Urinary bladder (tissue), 4 donors: ENCODE results near the gene INKA2. TPM values are rescaled to one million over a fixed set of nuclear protein-coding genes. Genes with fewer than 3 reads are reported as not detected.
A peak's percentile ranks its signal among the peaks of the same experiment; 100 is the strongest.

Source experiments
- DNase-seq: peaks from one replicate; pipeline ENCODE4 v3.0.0-alpha.2; 2015; ENCODE audit errors: extremely low spot score
- H3K27ac ChIP-seq: one replicate; pipeline ENCODE4 v1.5.1; 2013; ENCODE audit warnings: low read depth, mild to moderate bottlenecking, moderate library complexity
- H3K36me3 ChIP-seq: one replicate; pipeline ENCODE4 v1.6.1; 2013; ENCODE audit warnings: mild to moderate bottlenecking, moderate library complexity; ENCODE audit not compliant: insufficient read depth
- H3K4me1 ChIP-seq: one replicate; pipeline ENCODE4 v1.6.1; 2013; ENCODE audit warnings: mild to moderate bottlenecking, moderate library complexity; ENCODE audit not compliant: insufficient read depth
- H3K4me3 ChIP-seq: one replicate; pipeline ENCODE4 v1.5.1; 2013; ENCODE audit warnings: low read depth, low read length
- WGBS: extraction: QIAGEN DNeasy Blood & Tissue Kit; methylation state at CpG from one replicate; pipeline ENCODE4 v1.1.7; 2013; 5-methylcytosine and 5-hydroxymethylcytosine counted together
- polyA plus RNA-seq: library from polyadenylated mRNA; stranded (reverse); fragments of 200-250 nt; gene quantifications from one replicate; pipeline ENCODE4 v1.2.3, GENCODE V29; 2013
- total RNA-seq: library from RNA; depleted of rRNA; stranded (reverse); fragments of >200 nt; gene quantifications from one replicate; pipeline ENCODE4 v1.2.3, GENCODE V29; 2014
- donor health status: healthy with polysubstance abuse.
- donor health status: healthy.

Gene INKA2
- total RNA-seq (7.4 TPM), polyA plus RNA-seq (5.4 TPM)

DNA sequence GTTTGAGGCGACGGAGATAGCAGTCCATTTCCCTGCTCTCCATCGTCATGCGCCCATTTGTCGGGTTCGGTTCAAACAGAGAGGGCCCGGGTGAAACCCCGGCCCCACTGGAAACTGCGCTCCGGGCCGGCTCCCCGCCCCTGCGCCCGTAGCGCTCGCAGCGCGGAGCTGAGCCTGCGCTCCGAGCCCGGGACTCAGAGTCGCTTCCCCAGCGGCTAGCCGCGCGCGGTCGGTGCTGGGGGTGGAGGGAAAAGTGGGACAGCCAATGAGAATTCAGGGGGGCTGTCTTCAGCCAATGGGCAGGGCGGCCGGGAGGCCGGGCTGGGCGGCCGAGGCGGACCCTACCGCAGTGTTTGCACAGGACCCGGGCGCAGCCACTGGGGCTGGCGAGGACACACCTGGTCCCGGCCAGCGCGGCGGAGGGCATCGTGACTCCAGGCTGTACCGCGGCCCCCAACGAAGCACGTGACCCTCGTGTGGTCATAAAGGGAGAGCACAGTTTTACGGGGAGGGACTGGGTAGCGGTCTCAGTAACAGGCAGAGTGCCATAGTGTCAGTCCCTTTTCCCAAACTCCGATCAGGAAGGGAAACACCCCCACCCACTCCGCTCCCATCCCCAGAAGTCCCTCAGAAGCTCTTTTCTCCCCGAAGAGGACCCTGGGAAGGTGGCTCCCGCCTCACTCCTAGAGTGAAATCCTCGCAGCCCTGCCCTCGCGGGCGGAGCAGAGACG lies at the start of gene INKA2:
Gene INKA2, minus strand, starts transcription at position 202 of the 731 bp plus-strand sequence. Its CDS starts 153 bp downstream, at position 49.
- no peaks in the 10 kb centered on the region for H3K36me3 ChIP-seq

DNA sequence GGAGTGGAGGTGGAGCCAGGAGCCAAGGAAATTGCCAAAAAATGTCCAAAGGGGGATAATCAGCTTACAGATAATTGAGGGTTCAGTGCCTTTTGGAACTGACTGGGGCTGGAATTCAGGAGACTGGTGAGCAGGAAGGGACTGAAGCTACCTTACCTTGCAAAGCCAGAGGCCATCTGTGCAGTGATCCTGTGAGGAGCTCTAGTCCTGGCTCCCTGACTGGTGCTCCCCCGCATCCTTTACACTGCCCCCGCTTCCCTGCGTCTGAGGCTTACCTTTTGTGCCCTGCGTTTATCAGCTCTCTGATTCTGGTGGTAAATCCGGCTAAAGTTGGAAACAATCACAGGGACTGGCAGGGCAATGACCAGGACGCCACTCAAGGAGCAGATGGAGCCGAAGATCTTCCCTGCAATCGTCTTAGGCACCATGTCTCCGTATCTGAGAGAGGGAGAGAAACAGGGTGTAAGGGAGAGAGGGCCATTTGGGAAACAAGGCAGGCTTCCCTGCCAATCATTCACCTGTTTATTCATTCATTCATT lies 47.5 kb upstream of the INKA2 start:
- no peaks in the 10 kb centered on the region for H3K4me1 ChIP-seq
- 81% methylated on average over 9 of the region's 9 CpGs for WGBS
- no peak overlapping the region for H3K4me3 ChIP-seq
- H3K36me3 ChIP-seq: no peaks in the 10 kb centered on the region
- no peak overlapping the region for H3K27ac ChIP-seq
- DNase-seq: no peak

More for the DNA sequence above, at the start of gene INKA2:
- no peak for DNase-seq
- Histone ChIP-seq H3K4me3 (peak within 1 kb of the TSS; percentile 51), H3K4me1 (no peaks in the 10 kb centered on the region), H3K27ac (peak within 1 kb of the TSS; percentile 76)
- WGBS: under 1% methylated on average over 59 of the region's 59 CpGs

DNA sequence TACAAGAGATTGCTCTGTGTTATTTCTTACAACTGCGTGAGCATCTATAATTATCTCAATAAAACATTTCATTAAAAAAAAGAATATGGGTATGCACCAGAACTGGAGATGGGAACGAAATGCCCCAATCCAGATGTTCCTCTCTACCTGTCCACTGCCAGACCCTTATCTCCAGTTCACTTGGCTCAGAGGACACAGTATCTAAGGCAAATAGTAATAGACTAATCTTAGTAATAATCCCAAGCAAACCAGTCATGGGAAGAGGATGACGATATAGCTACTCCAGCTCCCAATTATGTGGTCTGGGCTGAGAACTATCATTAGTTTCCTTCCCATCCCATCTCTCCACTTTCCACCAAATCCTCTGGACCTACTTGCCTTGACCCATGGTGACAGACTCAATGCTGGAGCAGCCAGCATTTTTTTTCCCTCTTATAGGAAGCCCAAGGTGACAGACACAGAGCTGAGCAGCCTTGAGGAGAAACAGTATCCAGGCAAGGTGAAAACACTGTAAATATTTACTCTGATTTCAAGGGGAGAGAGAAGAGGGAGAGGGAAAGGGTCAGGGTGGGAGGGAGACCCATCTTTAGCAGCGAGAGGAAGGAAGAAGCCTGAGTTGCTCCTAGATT lies 45.2 kb upstream of the INKA2 start:
- 84% methylated on average over 4 of the region's 4 CpGs for WGBS
- H3K4me3 ChIP-seq: no peak overlapping the region
- no peak overlapping the region for H3K27ac ChIP-seq
- DNase-seq: no peak
- H3K4me1 ChIP-seq: no peaks in the 10 kb centered on the region
- H3K36me3 ChIP-seq: no peaks in the 10 kb centered on the region

DNA sequence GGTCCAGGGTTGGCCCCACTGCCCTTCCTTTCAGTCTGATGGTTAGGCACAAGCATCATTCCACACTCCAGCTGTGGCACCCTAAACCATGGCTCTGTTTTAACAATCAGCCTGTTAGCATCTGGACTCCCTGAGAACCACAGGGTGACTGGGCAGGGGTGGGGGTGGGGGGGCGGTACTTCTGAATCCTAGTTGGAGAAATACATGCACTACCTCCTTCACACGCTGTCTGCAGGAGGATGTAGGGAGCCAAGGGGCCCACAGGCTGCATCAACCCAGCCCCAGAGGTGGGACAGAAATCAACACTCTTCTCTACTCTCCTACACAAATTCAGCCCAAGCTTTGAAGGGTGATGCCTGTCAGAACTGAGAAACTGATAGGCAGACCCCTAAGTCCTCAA lies 40.4 kb upstream of the INKA2 start:
- H3K4me3 ChIP-seq: no peak overlapping the region
- no peak for DNase-seq
- WGBS: 93% methylated on average over 2 of the region's 2 CpGs
- no peaks in the 10 kb centered on the region for H3K36me3 ChIP-seq
- H3K4me1 ChIP-seq: no peaks in the 10 kb centered on the region
- H3K27ac ChIP-seq: no peak overlapping the region

DNA sequence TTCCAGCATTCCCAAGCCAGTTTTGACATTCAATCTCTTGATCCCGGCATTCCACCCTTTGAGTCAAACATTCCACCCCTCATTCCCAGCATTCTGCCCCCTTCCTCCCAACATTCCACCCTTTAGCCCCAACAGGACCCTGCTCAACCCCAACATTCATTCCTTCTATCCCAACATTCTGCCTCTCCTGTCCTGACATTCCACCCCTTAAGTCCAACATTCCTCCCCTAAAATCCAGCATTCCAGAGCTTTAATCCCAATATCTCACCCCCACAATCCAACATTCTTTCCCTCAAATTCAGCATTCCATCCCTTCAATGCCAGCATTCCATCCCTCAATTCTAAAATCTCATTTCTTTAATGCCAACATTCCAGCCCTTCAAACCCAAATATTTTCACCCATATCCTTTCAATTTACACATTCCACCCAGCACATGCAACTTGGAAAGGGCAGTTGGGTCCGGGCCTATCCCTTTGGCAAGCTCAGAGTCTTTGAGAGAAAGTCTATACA lies 39.4 kb upstream of the INKA2 start:
- H3K4me1 ChIP-seq: no peaks in the 10 kb centered on the region
- no peaks in the 10 kb centered on the region for H3K36me3 ChIP-seq
- H3K27ac ChIP-seq: no peak overlapping the region
- WGBS: 52% methylated on average over 2 of the region's 2 CpGs
- no peak overlapping the region for H3K4me3 ChIP-seq
- no peak for DNase-seq

DNA sequence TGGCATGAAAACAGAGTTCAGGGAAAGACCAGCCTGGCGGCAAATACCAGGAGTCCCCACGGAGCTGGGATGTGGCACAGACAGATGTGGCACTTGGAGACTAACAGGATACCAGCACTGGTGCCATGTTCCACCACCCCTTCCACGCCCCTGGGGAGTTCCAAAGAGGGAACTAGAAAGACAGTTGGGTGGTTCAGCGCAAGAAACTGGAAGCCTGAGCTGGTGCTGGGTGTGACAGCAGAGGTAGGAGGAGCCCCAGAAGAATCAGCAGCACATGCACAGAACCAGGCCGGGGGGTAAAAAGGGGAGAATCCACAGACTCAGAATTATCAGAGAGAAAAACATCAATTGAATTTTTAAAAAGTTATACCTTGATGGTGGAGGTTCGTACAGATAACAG lies 38.9 kb upstream of the INKA2 start:
- Histone ChIP-seq H3K4me1 (no peaks in the 10 kb centered on the region), H3K36me3 (no peaks in the 10 kb centered on the region), H3K4me3 (no peak overlapping the region), H3K27ac (no peak overlapping the region)
- 85% methylated on average over 6 of the region's 6 CpGs for WGBS
- no peak for DNase-seq

DNA sequence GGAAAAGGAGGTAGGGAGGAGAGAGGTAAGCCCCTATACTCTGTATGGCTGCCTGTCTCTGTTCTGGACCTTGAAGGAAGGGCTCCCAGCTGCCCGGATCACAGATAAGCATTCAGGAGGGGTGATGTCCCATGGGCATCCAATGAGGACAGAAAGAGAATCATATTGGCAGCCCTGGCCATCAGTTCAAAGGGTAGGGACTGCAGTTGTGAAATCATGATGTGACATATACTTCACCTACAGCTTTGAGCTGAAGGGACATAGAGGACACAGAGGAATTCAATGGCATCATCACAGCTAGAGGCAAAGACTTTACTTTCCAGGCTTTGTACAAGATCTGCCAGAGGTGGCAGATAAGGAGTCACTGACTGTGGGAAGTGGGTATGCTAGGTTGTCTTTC lies 38.1 kb upstream of the INKA2 start:
- Histone ChIP-seq H3K36me3 (no peaks in the 10 kb centered on the region), H3K4me1 (no peaks in the 10 kb centered on the region), H3K27ac (no peak overlapping the region), H3K4me3 (no peak overlapping the region)
- no peak for DNase-seq
- 88% methylated on average over 1 of the region's 1 CpG for WGBS

DNA sequence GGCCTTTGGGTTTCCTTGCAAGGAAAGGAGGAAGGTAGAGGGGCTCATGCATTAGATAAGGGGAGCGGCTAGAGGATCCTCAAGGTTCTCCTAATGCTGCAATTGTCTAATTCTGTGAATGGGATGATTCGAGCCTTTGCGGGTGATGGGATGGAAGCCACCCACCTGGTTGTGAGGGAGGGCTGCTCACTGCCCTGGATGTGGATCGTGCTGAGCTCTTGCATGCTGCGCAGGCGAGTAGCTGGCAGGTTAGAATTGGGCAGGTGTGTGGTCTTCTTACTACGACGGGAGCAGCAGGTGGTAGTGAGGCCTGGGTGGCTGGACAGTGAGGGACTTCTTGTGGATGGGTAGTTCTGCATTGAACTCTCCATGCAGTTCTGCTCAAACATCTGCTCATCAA lies 37.7 kb upstream of the INKA2 start:
- Histone ChIP-seq H3K36me3 (no peaks in the 10 kb centered on the region), H3K4me1 (no peaks in the 10 kb centered on the region), H3K4me3 (no peak overlapping the region), H3K27ac (no peak overlapping the region)
- WGBS: 92% methylated on average over 8 of the region's 8 CpGs
- no peak for DNase-seq

DNA sequence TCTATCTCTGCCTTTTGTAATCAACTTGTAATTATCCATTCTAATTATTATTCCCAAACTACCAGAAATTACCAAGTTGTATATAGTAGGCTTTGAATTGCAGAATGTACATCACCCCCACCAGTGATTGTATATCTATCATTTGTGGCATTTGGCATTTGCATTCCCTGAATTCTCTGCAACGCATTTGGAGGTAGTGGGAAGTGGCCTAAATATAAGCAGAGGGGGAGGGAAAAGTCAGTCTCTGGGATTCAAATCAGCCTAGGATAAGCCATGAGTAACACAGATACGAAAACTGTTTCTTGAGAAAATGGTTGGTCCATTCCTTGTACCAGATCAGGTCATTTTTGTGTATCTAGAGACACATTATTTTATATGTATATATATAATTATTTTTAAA lies 37.2 kb upstream of the INKA2 start:
- DNase-seq: no peak
- WGBS: 67% methylated on average over 2 of the region's 2 CpGs
- H3K4me3 ChIP-seq: no peak overlapping the region
- H3K27ac ChIP-seq: no peak overlapping the region
- no peaks in the 10 kb centered on the region for H3K36me3 ChIP-seq
- no peaks in the 10 kb centered on the region for H3K4me1 ChIP-seq

DNA sequence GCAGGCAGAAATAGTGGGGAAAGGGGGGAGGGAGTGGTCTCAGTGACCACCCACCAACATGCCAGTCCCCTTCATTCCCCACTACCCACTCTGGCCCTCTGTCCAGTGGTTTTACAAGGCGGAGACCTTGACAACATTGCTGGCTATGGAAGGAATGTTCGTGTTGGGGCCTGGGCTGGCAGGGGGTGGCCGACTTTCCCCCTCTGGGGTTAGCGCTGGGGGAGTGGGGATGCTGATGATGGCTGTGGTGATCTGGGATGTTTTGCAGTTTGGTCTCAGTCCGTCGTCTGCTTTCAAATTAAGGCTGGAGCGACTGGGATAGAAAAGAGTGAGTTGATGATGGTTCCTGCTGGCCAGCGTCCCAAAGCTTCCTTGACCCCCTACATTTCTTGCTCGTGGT lies 36.8 kb upstream of the INKA2 start:
- H3K4me1 ChIP-seq: no peaks in the 10 kb centered on the region
- no peak overlapping the region for H3K4me3 ChIP-seq
- WGBS: 70% methylated on average over 9 of the region's 9 CpGs
- DNase-seq: no peak
- no peak overlapping the region for H3K27ac ChIP-seq
- no peaks in the 10 kb centered on the region for H3K36me3 ChIP-seq

DNA sequence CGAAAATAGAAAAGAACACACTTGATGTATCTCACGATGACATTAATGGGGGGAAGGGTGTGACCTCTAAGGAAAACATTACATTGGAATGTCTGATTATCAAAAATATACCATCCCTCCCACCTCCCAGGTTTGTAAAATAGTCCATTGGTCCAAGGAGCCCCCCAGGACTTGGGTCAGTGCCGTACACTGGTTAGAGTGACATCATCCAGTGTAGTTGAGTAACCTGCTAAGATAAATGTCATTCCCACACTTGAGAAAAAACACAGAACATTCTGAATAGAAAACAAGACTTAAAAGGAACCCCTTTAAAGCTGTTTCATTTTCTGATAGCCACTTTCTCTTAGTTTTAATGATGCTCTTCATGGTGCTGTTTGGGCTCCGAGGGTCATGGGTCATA lies 31.7 kb upstream of the INKA2 start:
- no peak for DNase-seq
- peaks cover 3% of the 10 kb centered on the region for H3K36me3 ChIP-seq
- H3K4me1 ChIP-seq: no peaks in the 10 kb centered on the region
- WGBS: 80% methylated on average over 4 of the region's 4 CpGs
- no peak overlapping the region for H3K4me3 ChIP-seq
- H3K27ac ChIP-seq: no peak overlapping the region

DNA sequence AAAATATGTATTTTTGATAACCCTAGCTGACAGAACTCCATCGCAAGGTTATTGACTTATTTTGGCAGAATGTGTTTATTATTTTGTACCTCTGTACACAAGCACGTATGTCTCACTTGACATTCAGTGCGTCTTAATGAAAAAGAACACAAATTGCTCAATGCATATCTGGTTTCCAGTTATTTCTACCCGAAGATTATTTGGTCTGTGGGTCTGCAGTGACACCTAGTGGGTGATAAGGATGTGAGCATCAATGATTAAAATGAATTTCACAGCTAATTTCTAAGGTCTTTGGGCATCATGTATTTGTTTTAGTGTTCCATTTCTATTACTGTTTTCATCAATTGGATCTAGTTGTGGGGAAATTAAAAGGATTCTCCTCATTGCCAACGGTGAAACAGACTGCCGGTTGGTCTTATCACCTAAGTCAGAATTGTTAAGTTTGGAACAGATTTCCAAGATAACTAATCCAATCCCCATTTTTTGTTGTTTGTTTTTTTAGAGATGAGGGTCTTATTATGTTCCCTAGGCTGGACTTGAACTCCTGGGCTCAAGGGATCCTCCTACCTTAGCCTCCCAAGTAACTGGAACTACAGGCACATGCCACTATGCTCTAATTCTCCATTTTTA lies 30.4 kb upstream of the INKA2 start:
- Histone ChIP-seq H3K36me3 (peaks cover 3% of the 10 kb centered on the region), H3K27ac (no peak overlapping the region), H3K4me1 (no peaks in the 10 kb centered on the region), H3K4me3 (no peak overlapping the region)
- whole genome bisulfite sequencing: 37% methylated on average over 6 of the region's 6 CpGs
- no peak for DNase-seq

DNA sequence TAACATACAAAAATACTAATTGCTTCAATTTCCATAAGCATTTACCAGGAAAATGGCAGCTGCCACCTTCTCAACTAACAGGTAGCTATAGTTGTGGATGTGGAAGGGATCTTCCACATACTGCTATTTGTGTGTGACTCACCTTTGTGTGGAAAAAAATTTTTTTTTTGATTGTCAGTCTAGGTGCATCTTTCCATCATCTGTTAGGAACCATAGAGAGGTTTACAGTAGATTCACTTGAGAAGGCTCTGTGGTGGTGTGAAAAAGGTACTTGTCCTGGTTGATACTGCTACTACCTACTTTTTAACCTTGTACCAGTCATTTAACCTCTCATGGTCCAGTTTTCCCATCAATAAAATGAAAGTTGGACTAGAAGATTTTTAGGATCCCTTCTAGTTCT lies 29.4 kb upstream of the INKA2 start:
- no peak overlapping the region for H3K27ac ChIP-seq
- H3K36me3 ChIP-seq: peaks cover 4% of the 10 kb centered on the region
- no peak for DNase-seq
- no peak overlapping the region for H3K4me3 ChIP-seq
- no peaks in the 10 kb centered on the region for H3K4me1 ChIP-seq

DNA sequence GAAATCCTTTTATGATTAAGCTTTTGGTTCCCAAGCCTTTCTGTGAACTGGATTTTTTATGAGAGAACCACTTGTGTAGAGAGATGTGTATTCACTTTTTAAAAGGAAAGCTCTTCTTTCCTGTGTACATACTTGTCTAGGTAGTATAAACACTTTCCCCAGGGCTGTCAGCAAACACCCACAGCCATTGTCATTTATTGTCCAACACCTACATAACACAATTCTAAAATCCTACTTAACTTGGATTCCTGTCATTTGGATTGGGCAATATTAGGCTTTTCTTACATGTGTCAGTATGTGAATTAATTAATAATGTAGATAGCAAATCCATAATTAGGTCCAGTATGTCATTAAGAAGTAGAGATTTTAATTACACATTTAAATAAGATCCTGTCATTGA lies 28.8 kb upstream of the INKA2 start:
- DNase-seq: no peak
- H3K27ac ChIP-seq: no peak overlapping the region
- H3K36me3 ChIP-seq: peaks cover 7% of the 10 kb centered on the region
- no peaks in the 10 kb centered on the region for H3K4me1 ChIP-seq
- H3K4me3 ChIP-seq: no peak overlapping the region
